ENCODE results near the gene ZNF587B.

GRCh38 chr19:57803594-57804325, 26.3 kb upstream of the ZNF587B start:
- TF ChIP-seq POLR2AphosphoS5 (IDR thresholded peaks at IDR 0.05; ENCODE audit: low read depth, low read length) (no peak), REST (IDR thresholded peaks at IDR 0.05; ENCODE audit: insufficient read depth in 1 of 2, low read depth in 2 of 2, low read length in 2 of 2) (no peak), TAF1 (IDR thresholded peaks at IDR 0.05; ENCODE audit: borderline replicate concordance, insufficient read depth, low read length) (no peak), SIN3A (IDR thresholded peaks at IDR 0.05; ENCODE audit: borderline replicate concordance, insufficient read depth, low read length) (no peak)

Measured in PFSK-1 (cell line).